DOHH2 (cell line): ENCODE measurements around the gene ST3GAL5.

Source experiments
- H3F3A ChIP-seq: fragments of 200-600 bp; sonication (generic), shearing (Covaris generic); 2 replicates; pipeline ENCODE4 v1.6.0; 2016; ENCODE audit warnings: antibody characterized with exemption, mild to moderate bottlenecking; ENCODE audit not compliant: control insufficient read depth, insufficient read depth
- H3K27ac ChIP-seq: fragments of 200-600 bp; sonication (generic); 2 replicates; pipeline ENCODE4 v1.5.1; 2014; ENCODE audit warnings: low read depth, mild to moderate bottlenecking, low read length, moderate library complexity
- H3K27me3 ChIP-seq: fragments of 200-600 bp; sonication (generic); 2 replicates; pipeline ENCODE4 v1.6.1; 2014; ENCODE audit warnings: mild to moderate bottlenecking, low read length, mixed read lengths; ENCODE audit not compliant: control insufficient read depth
- H3K36me3 ChIP-seq: fragments of 200-600 bp; sonication (generic); 2 replicates; pipeline ENCODE4 v1.6.1; 2014; ENCODE audit warnings: mild to moderate bottlenecking, low read length, moderate library complexity, mixed read lengths; ENCODE audit not compliant: control insufficient read depth
- H3K4me1 ChIP-seq: fragments of 200-600 bp; sonication (generic); 2 replicates; pipeline ENCODE4 v1.6.1; 2014; ENCODE audit warnings: mild to moderate bottlenecking, low read length, mixed read lengths; ENCODE audit not compliant: control insufficient read depth
- H3K4me2 ChIP-seq: fragments of 200-600 bp; sonication (generic); 2 replicates; pipeline ENCODE4 v1.6.0; 2014; ENCODE audit warnings: mild to moderate bottlenecking, low read length, moderate library complexity
- H3K4me3 ChIP-seq: fragments of 200-600 bp; sonication (generic); 2 replicates; pipeline ENCODE4 v1.5.1; 2014; ENCODE audit warnings: mild to moderate bottlenecking, low read length, mixed read lengths
- H3K79me2 ChIP-seq: fragments of 200-600 bp; sonication (generic); 2 replicates; pipeline ENCODE4 v1.6.1; 2014; ENCODE audit warnings: mild to moderate bottlenecking, low read length, mixed read lengths; ENCODE audit not compliant: control insufficient read depth
- H3K9me2 ChIP-seq: fragments of 200-600 bp; sonication (generic); replicated peaks from 2 replicates; pipeline ENCODE4 v1.6.1; 2014; ENCODE audit warnings: mild to moderate bottlenecking, low read length, mixed read lengths; ENCODE audit not compliant: control insufficient read depth
- H3K9me3 ChIP-seq: fragments of 200-600 bp; sonication (generic); 2 replicates; pipeline ENCODE4 v1.6.1; 2014; ENCODE audit warnings: antibody characterized with exemption, low read length, mixed read lengths; ENCODE audit not compliant: control insufficient read depth, insufficient read depth
- H4K20me1 ChIP-seq: fragments of 200-600 bp; sonication (generic); 2 replicates; pipeline ENCODE4 v1.6.0; 2014; ENCODE audit warnings: low read depth, mild to moderate bottlenecking, antibody characterized with exemption, low read length, moderate library complexity; ENCODE audit not compliant: control insufficient read depth, insufficient read depth
- CTCF ChIP-seq: fragments of 200-600 bp; sonication (generic); IDR thresholded peaks from one replicate; pipeline ENCODE4 v1.5.1; 2014; ENCODE audit warnings: antibody characterized with exemption, mild to moderate bottlenecking, low read depth, low read length; ENCODE audit not compliant: poor library complexity, severe bottlenecking
- EZH2phosphoT487 ChIP-seq: fragments of 200-600 bp; sonication (generic); IDR thresholded peaks from 2 replicates; pipeline ENCODE4 v1.6.1; 2017; ENCODE audit warnings: borderline replicate concordance, mild to moderate bottlenecking, antibody characterized with exemption, low read length, moderate library complexity, mixed read lengths

The ST3GAL5 gene

GRCh38 chr2:85851253-85852151, 37.3 kb downstream of the ST3GAL5 start:
- no peak overlapping the region for H3K4me3 ChIP-seq
- TF ChIP-seq CTCF (no peak), EZH2phosphoT487 (no peak)
- no peak overlapping the region for H3K4me2 ChIP-seq
- no peak overlapping the region for H3K27ac ChIP-seq
- H3K36me3 ChIP-seq, result no peaks in the 10 kb centered on the region
- peaks cover 4% of the 10 kb centered on the region; the same call in 1 of the 2 replicates for H3K9me3 ChIP-seq
- 0 out of 2 replicates have a peak, but pooled peaks cover 1% of the 10 kb centered on the region for H3K27me3 ChIP-seq
- H3F3A ChIP-seq, result no peaks in the 10 kb centered on the region
- no peaks in the 10 kb centered on the region for H3K79me2 ChIP-seq
- H3K9me2 ChIP-seq, result no peaks in the 10 kb centered on the region
- H4K20me1 ChIP-seq, result no peaks in the 10 kb centered on the region
- peaks cover 18% of the 10 kb centered on the region for H3K4me1 ChIP-seq

GRCh38 chr2:85850451-85850850, 38.3 kb downstream of the ST3GAL5 start:
- H3F3A ChIP-seq, result no peaks in the 10 kb centered on the region
- no peaks in the 10 kb centered on the region for H3K9me2 ChIP-seq
- H3K9me3 ChIP-seq, result peaks cover 4% of the 10 kb centered on the region; the same call in 1 of the 2 replicates
- no peak overlapping the region for H3K4me3 ChIP-seq
- TF ChIP-seq EZH2phosphoT487 (no peak), CTCF (no peak)
- H3K79me2 ChIP-seq, result no peaks in the 10 kb centered on the region
- no peaks in the 10 kb centered on the region for H4K20me1 ChIP-seq
- H3K27ac ChIP-seq, result no peak overlapping the region
- H3K4me2 ChIP-seq, result no peak overlapping the region
- H3K4me1 ChIP-seq, result peaks cover 18% of the 10 kb centered on the region
- H3K27me3 ChIP-seq, result 0 out of 2 replicates have a peak, but pooled peaks cover 3% of the 10 kb centered on the region
- H3K36me3 ChIP-seq, result no peaks in the 10 kb centered on the region

- no peaks in the 10 kb centered on the region for H3K36me3 ChIP-seq
- no peak overlapping the region for H3K27ac ChIP-seq
These were observed 41.7 kb downstream of the ST3GAL5 start for GRCh38 chr2:85847051-85847588.

More at GRCh38 chr2:85847051-85847588, 41.7 kb downstream of the ST3GAL5 start:
- Histone ChIP-seq H3K9me3 (no peaks in the 10 kb centered on the region), H3K9me2 (no peaks in the 10 kb centered on the region), H3K4me3 (no peak overlapping the region), H3K27me3 (peaks cover 5% of the 10 kb centered on the region; the same call in 1 of the 2 replicates), H3K4me2 (no peak overlapping the region), H3K79me2 (no peaks in the 10 kb centered on the region), H4K20me1 (no peaks in the 10 kb centered on the region), H3F3A (no peaks in the 10 kb centered on the region), H3K4me1 (no peaks in the 10 kb centered on the region)
- TF ChIP-seq CTCF (no peak), EZH2phosphoT487 (no peak)
